ENCODE data around the gene ITGA3.

DNA sequence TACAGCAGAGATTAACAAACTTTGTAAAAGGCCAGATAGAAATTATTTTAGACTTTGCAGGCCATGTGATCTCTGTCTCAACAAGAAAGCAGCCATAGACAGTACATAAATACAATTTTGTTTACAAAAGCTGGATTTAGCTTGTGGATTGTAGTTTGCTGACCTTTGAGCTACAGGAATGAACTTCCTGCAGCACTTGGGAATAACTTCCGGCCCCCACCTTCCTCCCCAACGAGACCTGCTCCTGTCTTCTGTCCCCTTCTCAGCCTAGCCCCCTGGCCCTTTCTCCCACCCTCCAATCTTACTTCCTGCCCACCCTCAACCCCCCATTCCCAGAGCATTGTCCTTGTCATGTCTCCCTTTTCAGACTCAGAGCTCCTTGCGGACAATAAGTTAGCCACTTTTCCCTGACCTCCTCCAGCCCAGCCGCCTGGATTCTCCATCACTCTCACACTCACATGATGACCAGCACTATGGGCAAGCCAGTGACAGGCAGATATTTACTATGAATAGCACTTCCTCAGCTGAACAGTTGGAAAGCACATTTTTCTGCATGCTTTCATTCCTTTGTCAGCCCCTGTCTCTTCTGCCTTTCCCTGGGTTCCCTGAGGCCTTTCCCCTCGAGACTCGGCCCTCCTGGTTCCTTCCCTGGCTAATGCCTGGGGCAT is 33.3 kb upstream of the ITGA3 start:
- no peak for TF ChIP-seq EZH2 (IDR thresholded peaks at IDR 0.05; ENCODE audit: borderline replicate concordance, low read length)
- TF ChIP-seq, protein P1, sequence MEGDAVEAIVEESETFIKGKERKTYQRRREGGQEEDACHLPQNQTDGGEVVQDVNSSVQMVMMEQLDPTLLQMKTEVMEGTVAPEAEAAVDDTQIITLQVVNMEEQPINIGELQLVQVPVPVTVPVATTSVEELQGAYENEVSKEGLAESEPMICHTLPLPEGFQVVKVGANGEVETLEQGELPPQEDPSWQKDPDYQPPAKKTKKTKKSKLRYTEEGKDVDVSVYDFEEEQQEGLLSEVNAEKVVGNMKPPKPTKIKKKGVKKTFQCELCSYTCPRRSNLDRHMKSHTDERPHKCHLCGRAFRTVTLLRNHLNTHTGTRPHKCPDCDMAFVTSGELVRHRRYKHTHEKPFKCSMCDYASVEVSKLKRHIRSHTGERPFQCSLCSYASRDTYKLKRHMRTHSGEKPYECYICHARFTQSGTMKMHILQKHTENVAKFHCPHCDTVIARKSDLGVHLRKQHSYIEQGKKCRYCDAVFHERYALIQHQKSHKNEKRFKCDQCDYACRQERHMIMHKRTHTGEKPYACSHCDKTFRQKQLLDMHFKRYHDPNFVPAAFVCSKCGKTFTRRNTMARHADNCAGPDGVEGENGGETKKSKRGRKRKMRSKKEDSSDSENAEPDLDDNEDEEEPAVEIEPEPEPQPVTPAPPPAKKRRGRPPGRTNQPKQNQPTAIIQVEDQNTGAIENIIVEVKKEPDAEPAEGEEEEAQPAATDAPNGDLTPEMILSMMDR (IDR thresholded peaks at IDR 0.05; ENCODE audit: low read length): no peak
